ENCODE measurements around the gene PTGR3. TPM values are rescaled to one million over a fixed set of nuclear protein-coding genes. Genes with fewer than 3 reads are reported as not detected.

PTGR3 gene
- total and polyA plus RNA-seq, 9 donors: 15.4 to 55.7 (median 30.5) TPM

DNA sequence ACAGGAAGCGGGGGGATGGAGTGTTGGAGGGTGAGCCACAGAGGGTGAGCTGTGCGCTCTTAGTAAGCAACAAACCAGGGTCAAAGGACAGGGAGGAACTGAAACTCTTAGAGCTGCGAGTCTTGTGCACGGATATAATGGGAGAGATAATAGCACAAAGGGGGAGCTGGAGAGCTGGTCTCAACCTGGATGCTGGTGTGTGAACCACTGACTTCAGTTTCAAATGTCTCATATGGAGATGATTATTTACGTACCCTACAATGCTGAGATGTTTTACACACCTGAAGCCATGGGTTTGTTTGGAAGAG is 35.9 kb downstream of the PTGR3 start:
- Histone ChIP-seq H3K27me3 (no peaks in the 10 kb centered on the region), H3K27ac (no peak overlapping the region), H3K4me1 (ENCODE audit: insufficient read depth) (no peaks in the 10 kb centered on the region), H3K4me3 (no peak overlapping the region), H3K9me3 (peaks cover 0 to 3% of the 10 kb centered on the region in 2 donors), H3K36me3 (no peaks in the 10 kb centered on the region)
- intact Hi-C loops (cut with DNase I): no loop called here
- no peak for DNase-seq
- no peak for TF ChIP-seq EP300 (IDR thresholded peaks at IDR 0.05)
- TF ChIP-seq POLR2A (IDR thresholded peaks at IDR 0.05): no peak
- TF ChIP-seq, protein P1, sequence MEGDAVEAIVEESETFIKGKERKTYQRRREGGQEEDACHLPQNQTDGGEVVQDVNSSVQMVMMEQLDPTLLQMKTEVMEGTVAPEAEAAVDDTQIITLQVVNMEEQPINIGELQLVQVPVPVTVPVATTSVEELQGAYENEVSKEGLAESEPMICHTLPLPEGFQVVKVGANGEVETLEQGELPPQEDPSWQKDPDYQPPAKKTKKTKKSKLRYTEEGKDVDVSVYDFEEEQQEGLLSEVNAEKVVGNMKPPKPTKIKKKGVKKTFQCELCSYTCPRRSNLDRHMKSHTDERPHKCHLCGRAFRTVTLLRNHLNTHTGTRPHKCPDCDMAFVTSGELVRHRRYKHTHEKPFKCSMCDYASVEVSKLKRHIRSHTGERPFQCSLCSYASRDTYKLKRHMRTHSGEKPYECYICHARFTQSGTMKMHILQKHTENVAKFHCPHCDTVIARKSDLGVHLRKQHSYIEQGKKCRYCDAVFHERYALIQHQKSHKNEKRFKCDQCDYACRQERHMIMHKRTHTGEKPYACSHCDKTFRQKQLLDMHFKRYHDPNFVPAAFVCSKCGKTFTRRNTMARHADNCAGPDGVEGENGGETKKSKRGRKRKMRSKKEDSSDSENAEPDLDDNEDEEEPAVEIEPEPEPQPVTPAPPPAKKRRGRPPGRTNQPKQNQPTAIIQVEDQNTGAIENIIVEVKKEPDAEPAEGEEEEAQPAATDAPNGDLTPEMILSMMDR (IDR thresholded peaks at IDR 0.05): no peak
- 56 to 65% (median 63%) methylated on average over 5 of the region's 5 CpGs for WGBS, 3 donors

DNA sequence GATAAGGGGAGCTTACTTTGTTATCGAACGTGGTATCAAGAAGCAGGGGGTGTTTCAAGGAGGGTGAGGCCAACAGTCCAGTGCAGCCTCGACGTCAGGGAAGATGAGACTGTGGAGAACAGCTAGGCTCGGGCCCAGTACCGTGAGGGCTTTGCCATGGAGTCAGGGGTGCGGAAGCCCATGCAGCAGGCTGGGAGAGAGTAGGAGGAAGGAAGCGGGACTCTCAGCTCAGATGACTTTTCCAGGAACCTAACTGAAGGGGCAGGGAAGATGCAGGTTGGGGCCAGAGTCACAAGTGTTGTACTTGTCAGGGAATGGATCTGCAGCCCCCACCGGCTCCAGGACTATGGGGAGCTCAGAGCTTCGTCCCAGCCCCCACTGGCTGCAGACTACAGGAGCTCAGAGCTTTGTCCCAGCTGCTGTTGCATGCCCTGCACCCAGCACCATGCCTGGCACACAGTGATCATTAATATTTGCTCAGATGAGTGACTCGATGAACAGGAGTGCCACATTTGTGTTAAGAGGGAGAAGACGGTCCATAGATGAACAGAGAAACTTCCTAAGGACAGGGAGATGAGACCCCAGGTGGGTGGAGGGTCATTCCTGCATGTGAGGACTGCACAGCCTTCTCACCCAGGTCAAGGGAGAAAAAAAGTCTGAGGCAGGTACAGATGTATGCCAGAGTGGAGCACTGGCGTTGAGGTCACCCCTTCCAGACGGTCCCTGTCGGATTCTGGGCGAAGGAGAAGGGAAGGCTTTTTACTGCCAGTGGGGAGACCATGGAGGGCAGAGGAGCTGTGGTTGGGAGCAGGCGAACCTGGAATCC is 36.4 kb downstream of the PTGR3 start:
- Histone ChIP-seq H3K27ac (no peak overlapping the region), H3K27me3 (no peaks in the 10 kb centered on the region), H3K9me3 (peaks cover 0 to 3% of the 10 kb centered on the region in 2 donors), H3K4me1 (ENCODE audit: insufficient read depth) (no peaks in the 10 kb centered on the region), H3K36me3 (no peaks in the 10 kb centered on the region), H3K4me3 (no peak overlapping the region)
- 83 to 89% (median 88%) methylated on average over 17 of the region's 17 CpGs for WGBS, 3 donors
- TF ChIP-seq EP300 (IDR thresholded peaks at IDR 0.05): no peak
- TF ChIP-seq, protein P1 (IDR thresholded peaks at IDR 0.05): no peak
- no peak for TF ChIP-seq POLR2A (IDR thresholded peaks at IDR 0.05)
- no peak for DNase-seq
- intact Hi-C loops (cut with DNase I): no loop called here

DNA sequence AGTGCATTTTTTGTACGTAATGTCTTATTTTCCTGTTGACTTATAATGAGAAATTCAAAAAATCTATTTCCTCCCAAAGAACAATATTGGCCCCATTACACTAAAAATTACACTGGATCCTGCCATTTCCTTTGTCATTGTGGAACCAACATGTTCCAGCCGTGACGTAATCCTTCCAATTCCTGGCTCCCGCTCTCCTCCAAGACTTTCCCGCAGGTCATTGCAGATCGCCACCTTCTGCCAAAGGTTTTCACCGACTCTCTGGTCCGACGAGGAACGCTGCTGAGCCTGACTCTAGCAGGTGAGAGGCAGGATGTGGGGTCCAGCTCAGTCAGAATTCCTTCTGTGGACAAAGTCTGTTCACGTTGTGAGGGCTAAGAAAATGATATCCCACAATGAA is 38.0 kb downstream of the PTGR3 start:
- Histone ChIP-seq H3K4me3 (no peak overlapping the region), H3K36me3 (no peaks in the 10 kb centered on the region), H3K4me1 (ENCODE audit: insufficient read depth) (no peaks in the 10 kb centered on the region), H3K27ac (no peak overlapping the region), H3K27me3 (no peaks in the 10 kb centered on the region), H3K9me3 (no peaks in the 10 kb centered on the region)
- intact Hi-C loops (cut with DNase I): no loop called here
- TF ChIP-seq EP300 (IDR thresholded peaks at IDR 0.05): no peak
- TF ChIP-seq, protein P1 (IDR thresholded peaks at IDR 0.05): no peak
- TF ChIP-seq POLR2A (IDR thresholded peaks at IDR 0.05): no peak
- WGBS, 3 donors: 87 to 90% (median 89%) methylated on average over 11 of the region's 11 CpGs
- DNase-seq: no peak

DNA sequence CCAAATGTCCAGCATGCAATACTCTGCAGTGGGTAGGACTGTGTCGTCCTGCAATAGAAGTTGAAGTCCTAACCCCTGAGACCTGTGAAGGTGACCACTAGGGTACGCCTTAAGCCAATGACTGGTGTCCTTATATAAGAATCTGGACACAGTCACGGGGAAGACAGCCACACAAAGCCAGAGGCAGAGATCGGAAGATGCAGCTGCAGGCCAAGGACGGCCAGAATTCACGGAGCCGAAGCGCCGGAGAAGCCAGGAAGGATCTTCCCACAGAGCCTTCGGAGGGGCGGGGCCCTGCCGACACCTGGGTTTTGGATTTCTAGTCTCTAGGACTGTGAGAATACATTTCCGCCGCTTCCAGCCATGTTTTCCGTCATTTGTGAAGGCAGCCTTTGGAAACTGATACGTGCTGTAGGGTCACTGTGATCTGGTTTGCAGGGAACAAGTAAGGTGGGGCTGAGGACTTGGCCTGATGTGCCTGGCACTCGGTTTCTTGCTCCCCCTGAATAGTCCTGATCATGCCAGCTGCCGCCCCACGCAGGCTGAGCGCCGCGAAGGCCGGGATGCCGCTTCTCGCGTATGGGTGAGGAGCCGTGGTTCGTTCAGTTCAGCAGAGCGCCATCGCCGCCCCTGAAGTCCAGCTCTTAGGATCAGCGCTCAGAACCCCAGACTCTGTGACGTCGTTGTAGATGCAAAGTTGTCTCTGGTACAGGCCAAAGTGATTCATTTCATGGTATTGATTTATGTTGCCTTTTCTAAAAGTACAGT is 38.7 kb downstream of the PTGR3 start:
- Histone ChIP-seq H3K4me1 (ENCODE audit: insufficient read depth) (no peaks in the 10 kb centered on the region), H3K4me3 (no peak overlapping the region), H3K9me3 (no peaks in the 10 kb centered on the region), H3K27me3 (no peaks in the 10 kb centered on the region), H3K36me3 (no peaks in the 10 kb centered on the region), H3K27ac (no peak overlapping the region)
- no peak for DNase-seq
- intact Hi-C loops (cut with DNase I): no loop called here
- 90 to 96% (median 92%) methylated on average over 34 of the region's 34 CpGs for WGBS, 3 donors
- no peak for TF ChIP-seq POLR2A (IDR thresholded peaks at IDR 0.05)
- TF ChIP-seq EP300 (IDR thresholded peaks at IDR 0.05): no peak
- TF ChIP-seq, protein P1 (IDR thresholded peaks at IDR 0.05): no peak
